Ovary (tissue), 3 donors: ENCODE results near the gene CCDC33.

Source experiments
- CTCF ChIP-seq, 3 donors: fragments of 450-650 bp in 2 of 3; fragments of 200-600 bp in 1 of 3; IDR thresholded peaks; one replicate each; pipeline versions ENCODE4 v1.5.1 to v1.8.0; 2016 to 2022; ENCODE audit warnings: antibody characterized with exemption in 3 of 3, mild to moderate bottlenecking in 1 of 3
- EP300 ChIP-seq: sonication (generic); formaldehyde crosslinking; IDR thresholded peaks from one replicate; pipeline ENCODE4 v1.6.1; 2017; ENCODE audit warnings: antibody characterized with exemption
- POLR2A ChIP-seq: fragments of 450-650 bp; IDR thresholded peaks from one replicate; pipeline ENCODE4 v1.6.1; 2017; ENCODE audit warnings: antibody characterized with exemption, mild to moderate bottlenecking, moderate library complexity
- donor health status: DM: no; HTN: no; CAD: no.

- no peak for TF ChIP-seq CTCF (IDR thresholded peaks at IDR 0.05)
- no peak for TF ChIP-seq EP300
- no peak for TF ChIP-seq POLR2A
Measured at GRCh38 chr15:74297887-74298286, 61.8 kb downstream of the CCDC33 start.
